Skeletal muscle cell (primary cell): ENCODE results near the gene GPT2.
"Not testable (repeated sequence)": the region's sequence is repeated elsewhere in the genome, so short reads cannot be mapped to it uniquely, and the experiment has no call there.

Source experiments
- DNase-seq: peaks from one replicate; pipeline ENCODE4 v3.0.0-alpha.2; 2010; ENCODE audit warnings: low read depth
- H3K4me3 ChIP-seq: 2 replicates; pipeline ENCODE4 v1.5.1; 2011; ENCODE audit warnings: low read depth, mild to moderate bottlenecking, control low read depth, low read length, moderate library complexity

The GPT2 gene

DNA sequence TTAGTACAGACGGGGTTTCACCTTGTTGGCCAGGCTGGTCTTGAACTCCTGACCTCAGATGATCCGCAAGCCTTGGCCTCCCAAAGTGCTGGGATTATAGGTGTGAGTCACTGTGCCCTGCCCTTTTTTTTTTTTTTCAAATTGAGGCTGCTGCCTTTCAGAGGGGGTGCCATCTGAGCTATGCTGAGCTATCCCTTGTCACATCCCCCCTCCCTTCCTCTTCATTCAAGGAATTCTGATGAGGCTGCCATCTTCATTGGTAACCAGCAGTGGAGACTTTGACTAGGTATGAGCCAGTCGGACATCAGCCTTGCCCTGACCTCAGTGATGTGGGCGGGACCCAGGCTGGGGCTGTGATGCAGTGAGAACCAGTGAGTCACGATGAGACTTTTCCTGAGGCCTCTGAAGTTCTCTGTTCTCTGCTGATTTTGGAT, 24.4 kb upstream of the GPT2 start:
- no peak overlapping the region for H3K4me3 ChIP-seq
- peak; percentile 51 for DNase-seq

DNA sequence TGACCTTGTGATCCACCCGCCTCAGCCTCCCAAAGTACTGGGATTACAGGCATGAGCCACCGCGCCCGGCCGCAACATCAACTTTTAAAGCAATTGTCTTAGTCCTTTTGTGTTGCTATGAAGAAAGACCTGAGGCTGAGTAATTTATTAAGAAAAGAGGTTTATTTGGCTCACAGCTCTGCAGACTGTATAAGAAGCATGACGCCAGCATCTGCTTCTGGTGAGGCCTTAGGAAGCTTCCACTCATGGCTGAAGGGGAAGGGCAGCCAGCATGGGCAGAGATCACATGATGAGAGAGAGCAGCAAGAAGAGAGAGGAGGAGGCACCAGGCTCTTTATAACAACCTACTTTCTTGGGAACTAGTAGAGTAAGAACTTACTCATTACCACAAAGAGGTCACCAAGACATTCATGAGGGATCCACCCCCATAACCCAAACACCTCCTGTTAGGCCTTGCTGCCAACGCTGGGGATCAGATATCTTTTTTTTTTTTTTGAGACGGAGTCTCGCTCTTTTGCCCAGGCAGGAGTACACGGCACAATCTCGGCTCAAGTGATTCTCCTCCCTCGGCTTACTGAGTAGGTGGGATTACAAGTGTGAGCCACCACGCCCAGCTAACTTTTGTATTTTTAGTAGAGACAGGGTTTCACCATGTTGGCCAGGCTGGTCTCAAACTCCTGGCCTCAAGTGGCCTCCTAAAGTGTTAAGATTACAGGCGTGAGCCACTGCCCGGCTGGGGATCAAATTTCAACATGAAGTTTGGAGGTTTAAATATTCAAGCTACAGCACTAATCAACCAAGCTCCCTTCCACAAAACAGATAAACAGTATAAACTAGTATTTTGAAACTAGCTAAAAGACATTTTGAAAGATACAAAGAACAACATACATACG, 21.4 kb upstream of the GPT2 start:
- DNase-seq, result no peak
- no peak overlapping the region for H3K4me3 ChIP-seq

DNA sequence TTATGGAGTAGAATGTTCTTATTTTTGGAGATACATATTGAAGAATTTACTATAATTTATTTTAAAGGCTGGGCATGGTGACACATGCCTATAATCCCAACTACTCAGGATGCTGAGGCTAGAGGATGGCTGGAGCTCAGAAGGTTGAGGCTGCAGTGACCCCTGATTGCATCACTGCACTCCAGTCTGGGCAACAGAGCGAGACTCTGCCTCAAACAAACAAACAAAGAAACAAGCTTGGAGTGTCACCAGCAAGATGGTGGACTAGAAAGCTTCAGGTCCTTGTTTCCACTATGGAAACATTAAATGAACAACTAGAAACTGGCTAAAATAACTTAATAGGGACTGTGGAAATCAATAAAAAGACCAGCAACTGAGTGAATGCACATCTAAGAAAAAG, 17.9 kb upstream of the GPT2 start:
- DNase-seq, result no peak
- H3K4me3 ChIP-seq, result no peak overlapping the region

DNA sequence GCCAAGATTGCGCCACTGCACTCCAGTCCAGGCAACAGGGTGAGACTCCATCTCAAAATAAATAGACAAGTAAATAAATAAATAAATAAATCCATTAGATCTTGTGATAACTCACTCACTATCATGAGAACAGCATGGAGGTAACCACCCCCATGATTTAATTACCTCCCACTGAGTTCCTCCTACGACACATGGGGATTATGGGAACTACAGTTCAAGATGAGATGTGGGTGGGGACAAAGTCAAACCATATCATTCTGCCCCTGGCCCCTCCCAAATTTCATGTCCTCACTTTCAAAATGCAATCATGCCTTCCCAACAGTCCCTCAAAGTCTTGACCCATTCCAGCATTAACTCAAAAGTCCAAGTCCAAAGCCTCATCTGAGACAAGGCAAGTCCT, 16.7 kb upstream of the GPT2 start:
- not testable (repeated sequence) for DNase-seq, H3K4me3 ChIP-seq

DNA sequence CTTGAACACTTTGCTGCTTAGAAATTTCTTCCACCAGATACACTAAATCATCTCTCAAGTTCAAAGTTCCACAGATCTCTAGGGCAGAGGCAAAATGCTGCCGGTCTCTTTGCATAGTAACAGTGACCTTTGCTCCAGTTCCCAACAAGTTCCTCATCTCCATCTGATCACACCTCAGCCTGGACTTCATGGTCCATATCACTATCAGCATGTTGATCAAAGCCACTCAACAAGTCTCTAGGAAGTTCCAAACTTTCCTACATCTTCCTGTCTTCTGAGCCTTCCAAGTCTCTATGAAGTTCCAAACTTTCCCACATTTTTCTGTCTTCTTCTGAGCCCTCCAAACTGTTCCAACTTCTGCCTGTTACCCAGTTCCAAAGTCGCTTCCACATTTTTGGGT, 15.3 kb upstream of the GPT2 start:
- not testable (repeated sequence) for DNase-seq, H3K4me3 ChIP-seq

DNA sequence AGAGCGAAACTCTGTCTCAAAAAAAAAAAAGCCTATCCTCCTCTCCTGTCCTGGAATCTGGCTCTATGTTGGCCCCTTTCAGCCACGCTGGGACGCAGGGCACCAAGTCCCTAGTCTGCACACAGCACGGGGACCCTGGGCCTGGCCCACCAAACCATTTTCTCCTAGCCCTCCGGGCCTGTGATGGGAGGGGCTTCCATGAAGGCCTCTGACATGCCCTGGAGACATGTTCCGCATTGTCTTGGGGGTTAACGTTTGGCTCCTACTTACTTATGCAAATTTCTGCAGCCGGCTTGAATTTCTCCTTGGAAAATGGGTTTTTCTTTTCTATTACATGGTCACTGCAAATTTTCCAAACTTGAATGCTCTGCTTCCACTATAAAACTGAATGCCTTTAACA, 12.6 kb upstream of the GPT2 start:
- H3K4me3 ChIP-seq, result no peak overlapping the region
- no peak for DNase-seq

DNA sequence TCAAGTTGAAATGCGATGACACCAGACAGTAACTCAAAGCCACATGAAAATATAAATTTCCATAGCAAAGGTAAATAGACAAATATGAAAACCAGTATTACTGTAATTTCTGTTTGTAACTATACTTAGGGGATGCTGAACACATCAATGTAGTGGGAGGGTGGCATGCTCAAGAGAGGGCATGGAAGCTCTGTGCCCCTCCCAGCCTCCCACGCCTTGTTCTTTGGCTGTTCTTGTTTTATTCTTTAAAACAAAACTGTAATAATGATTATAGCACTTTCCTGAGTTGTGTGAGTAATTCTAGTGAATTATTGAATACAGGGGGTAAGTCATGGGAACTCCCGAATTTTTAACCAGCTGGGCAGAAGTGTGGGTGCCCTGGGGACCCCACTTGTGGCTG, 11.0 kb upstream of the GPT2 start:
- no peak for DNase-seq
- no peak overlapping the region for H3K4me3 ChIP-seq

GRCh38 chr16:46875243-46875642, 8.9 kb upstream of the GPT2 start:
- no peak for DNase-seq

GRCh38 chr16:46882304-46882939, 1.7 kb upstream of the GPT2 start:
- DNase-seq, result no peak
- no peak overlapping the region for H3K4me3 ChIP-seq

More at GRCh38 chr16:46875243-46875642, 8.9 kb upstream of the GPT2 start:
- H3K4me3 ChIP-seq, result no peak overlapping the region

- no peak overlapping the region for H3K4me3 ChIP-seq
- DNase-seq, result no peak
These were observed 1.2 kb upstream of the GPT2 start for GRCh38 chr16:46882940-46883307.

DNA sequence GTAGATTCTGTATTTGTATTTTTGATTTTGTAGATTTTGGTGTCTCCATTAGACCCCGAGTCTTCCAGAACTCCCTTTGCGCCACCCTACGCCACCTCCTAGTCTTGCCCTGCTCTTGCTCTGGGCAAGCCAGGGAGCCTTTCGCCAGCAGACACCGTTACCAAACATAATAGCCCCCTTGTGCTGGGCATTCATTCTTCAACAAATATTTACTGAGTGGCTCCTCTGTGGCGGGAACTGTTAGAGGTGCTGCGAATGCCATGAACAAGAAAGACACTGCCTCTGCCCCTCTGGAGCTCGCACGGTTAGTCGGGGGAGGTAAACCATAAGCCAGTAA, 841 bp upstream of the GPT2 start:
- H3K4me3 ChIP-seq, result peak overlapping the region; percentile 90
- DNase-seq, result no peak

GRCh38 chr16:46884513-46885293, 541 bp downstream of the GPT2 start:
- H3K4me3 ChIP-seq, result peak overlapping the region; percentile 90
- DNase-seq, result no peak

DNA sequence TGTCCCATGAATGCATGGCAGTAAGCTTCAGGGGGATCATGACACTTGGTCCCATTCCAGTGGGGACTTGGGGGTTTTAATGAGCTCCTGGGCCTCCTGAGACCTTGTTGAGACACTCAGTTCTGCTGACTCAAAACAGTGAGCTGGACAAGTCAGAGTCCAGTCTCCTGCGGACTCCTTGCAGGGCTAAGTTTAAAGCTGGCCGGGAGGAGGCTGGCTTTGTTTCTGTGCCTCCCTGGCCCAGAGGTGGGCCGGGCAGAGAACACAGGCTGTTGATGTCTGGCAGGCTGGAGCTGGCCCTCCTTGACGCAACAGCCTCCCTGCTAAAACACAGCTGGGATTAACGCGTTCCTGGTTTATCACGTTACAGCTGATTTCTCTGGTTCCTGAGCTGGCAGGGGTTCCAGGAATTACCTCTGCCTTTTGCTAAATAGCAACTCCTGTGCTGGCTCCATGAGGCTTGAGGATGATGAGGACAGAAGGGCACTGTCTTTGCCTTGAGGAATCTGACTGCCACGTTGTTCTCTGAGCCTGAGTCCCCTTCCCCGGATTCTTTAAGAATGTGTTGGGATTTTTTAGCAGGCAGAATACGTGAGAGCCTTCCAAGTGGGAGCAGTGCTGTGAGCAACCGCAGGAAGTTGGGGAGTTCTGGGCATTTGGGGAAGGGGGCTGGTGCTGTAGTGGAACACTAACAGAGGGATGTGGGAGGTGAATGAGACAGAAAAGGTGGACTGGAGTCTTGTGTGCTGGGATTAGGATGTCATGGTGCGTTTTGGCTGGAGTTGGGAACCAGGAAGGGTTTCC, 2.0 kb downstream of the GPT2 start:
- DNase-seq, result peak; percentile 52
- peak overlapping the region; percentile 90 for H3K4me3 ChIP-seq

DNA sequence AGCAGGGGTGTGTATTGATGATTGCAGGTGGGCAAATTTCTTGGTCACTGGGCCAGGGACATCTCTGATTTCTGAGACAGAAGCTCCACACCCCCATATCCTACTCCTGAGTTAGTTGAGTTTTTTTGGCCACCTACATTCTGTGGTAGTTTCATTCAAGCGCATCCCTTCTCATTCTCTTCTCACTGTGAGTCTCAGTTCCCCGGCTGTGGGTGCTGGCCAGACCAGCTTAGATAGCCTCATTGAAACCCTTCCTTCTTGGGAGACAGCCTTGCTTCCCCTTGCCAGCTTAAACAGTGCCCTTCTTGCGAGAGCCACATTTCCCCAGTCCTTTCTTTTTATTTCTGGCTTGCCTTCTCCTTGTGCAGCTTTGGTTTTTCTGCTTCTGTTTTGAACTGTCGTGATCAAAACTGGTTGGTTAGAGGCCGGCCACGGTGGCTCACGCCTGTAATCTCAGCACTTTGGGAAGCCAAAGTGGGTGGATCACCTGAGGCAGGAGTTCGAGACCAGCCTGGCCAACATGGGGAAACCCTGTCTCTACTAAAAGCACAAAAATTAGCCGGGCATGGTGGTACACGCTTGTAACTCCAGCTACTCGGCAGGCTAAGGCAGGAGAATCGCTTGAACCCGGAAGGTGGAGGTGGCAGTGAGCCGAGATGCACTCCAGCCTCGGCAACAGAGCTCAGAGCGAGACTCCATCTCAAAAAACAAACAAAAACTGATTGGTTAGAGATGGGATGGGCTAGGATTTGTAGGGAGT, 2.8 kb downstream of the GPT2 start:
- H3K4me3 ChIP-seq, result peak overlapping the region; percentile 90
- no peak for DNase-seq

DNA sequence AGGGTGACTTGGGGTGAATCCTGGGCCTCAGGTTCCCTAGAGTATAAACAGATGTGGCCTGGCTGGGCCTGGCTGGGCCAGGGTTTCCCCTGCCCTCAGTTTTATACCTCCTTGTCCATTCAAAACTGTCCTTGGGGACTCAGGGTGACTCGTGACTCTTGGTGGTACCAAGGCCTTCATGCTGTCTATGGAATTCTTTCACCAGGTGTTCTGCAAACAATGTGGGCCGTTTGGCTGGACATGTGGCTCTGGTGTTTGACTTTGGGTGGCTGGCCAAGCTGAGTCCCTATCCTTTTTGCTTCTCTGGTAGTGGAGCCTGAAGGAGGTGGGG, 3.3 kb downstream of the GPT2 start:
- no peak overlapping the region for H3K4me3 ChIP-seq
- DNase-seq, result no peak

DNA sequence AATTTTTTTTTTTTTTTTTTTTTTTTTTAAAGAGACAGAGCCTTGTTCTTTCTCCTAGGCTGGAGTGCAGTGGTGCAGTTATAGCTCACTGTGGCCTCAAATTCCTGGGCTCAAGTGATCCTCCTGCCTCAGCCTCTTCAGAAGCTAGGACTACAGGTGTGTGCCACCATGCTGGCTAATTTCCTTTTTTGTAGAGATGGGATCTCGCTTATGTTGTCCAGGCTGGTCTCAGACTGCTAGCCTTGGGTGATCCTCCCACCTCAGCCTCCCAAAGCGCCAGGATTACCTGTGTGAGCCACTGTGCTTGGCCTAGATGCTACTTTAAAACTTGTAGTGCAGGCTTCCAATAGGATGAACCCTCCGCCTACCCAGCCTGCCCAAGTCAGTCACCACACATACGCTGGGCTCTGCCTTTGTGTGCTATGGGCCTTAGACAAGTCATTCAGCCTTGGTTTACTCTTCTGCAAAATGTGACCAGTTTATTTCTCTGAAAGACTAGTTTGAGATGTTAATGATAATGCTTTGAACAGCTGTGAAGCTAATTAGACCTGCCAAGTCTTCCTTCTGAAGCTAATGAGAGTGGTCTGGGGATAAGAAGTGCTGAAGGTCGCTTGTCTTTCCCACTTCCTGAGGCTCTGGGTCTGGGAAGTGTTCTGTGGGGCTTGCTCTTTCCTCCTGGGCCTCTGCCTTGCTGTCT, 5.2 kb downstream of the GPT2 start:
- H3K4me3 ChIP-seq, result no peak overlapping the region
- no peak for DNase-seq

- no peak for DNase-seq
- no peak overlapping the region for H3K4me3 ChIP-seq
These were observed 5.8 kb downstream of the GPT2 start for GRCh38 chr16:46889942-46890300.

GRCh38 chr16:46891910-46892309, 7.7 kb downstream of the GPT2 start:
- H3K4me3 ChIP-seq, result no peak overlapping the region
- no peak for DNase-seq
